Subcutaneous abdominal adipose tissue (tissue), 5 donors: ENCODE data around the gene NDUFA5.

ENCODE experiments used
- H3K27ac ChIP-seq: one replicate; pipeline ENCODE4 v1.7.0; 2013; ENCODE audit warnings: low read depth, mild to moderate bottlenecking, inconsistent platforms, low read length, moderate library complexity
- H3K27me3 ChIP-seq, 5 donors: one replicate each; pipeline ENCODE4 v1.7.0; 2013; ENCODE audit warnings: low read length in 5 of 5, inconsistent platforms in 1 of 5; ENCODE audit not compliant: control insufficient read depth in 5 of 5, insufficient read depth in 4 of 5
- H3K36me3 ChIP-seq, 5 donors: one replicate each; pipeline ENCODE4 v1.7.0; 2013; ENCODE audit warnings: low read length in 5 of 5; ENCODE audit not compliant: control insufficient read depth in 5 of 5, insufficient read depth in 5 of 5
- H3K4me1 ChIP-seq, 5 donors: one replicate each; pipeline ENCODE4 v1.7.0; 2013; ENCODE audit warnings: low read length in 5 of 5, mild to moderate bottlenecking in 3 of 5, moderate library complexity in 1 of 5; ENCODE audit not compliant: control insufficient read depth in 5 of 5, insufficient read depth in 5 of 5
- H3K4me3 ChIP-seq, 5 donors: one replicate each; pipeline ENCODE4 v1.7.0; 2013; ENCODE audit warnings: low read length in 5 of 5, low read depth in 1 of 5
- H3K9ac ChIP-seq, 5 donors: one replicate each; pipeline ENCODE4 v1.7.0; 2013; ENCODE audit warnings: low read length in 5 of 5, mild to moderate bottlenecking in 4 of 5, moderate library complexity in 3 of 5
- H3K9me3 ChIP-seq, 5 donors: one replicate each; pipeline ENCODE4 v1.7.0; 2013; ENCODE audit warnings: low read length in 5 of 5; ENCODE audit not compliant: control insufficient read depth in 5 of 5
- donor health status: healthy.
- donor health status: healthy.
- donor health status: healthy.
- donor health status: healthy.
- donor health status: healthy.

The NDUFA5 gene

GRCh38 chr7:123581162-123581459 lies 23.5 kb upstream of the NDUFA5 start:
- H3K4me1 ChIP-seq: no peaks in the 10 kb centered on the region
- H3K27me3 ChIP-seq: peaks cover 0 to 8% (median 0%) of the 10 kb centered on the region in 5 donors
- no peaks in the 10 kb centered on the region for H3K36me3 ChIP-seq
- H3K4me3 ChIP-seq: no peak overlapping the region
- no peaks in the 10 kb centered on the region for H3K9me3 ChIP-seq
- no peak overlapping the region for H3K27ac ChIP-seq
- H3K9ac ChIP-seq: no peak overlapping the region

- H3K4me3 ChIP-seq: no peak overlapping the region
- H3K27ac ChIP-seq: no peak overlapping the region
Observed at GRCh38 chr7:123580406-123581161, 23.0 kb upstream of the NDUFA5 start.

GRCh38 chr7:123579416-123579815 lies 21.8 kb upstream of the NDUFA5 start:
- no peaks in the 10 kb centered on the region for H3K9me3 ChIP-seq
- no peaks in the 10 kb centered on the region for H3K4me1 ChIP-seq
- no peak overlapping the region for H3K27ac ChIP-seq
- no peaks in the 10 kb centered on the region for H3K36me3 ChIP-seq
- H3K27me3 ChIP-seq: peaks cover 0 to 8% (median 0%) of the 10 kb centered on the region in 5 donors
- no peak overlapping the region for H3K4me3 ChIP-seq
- no peak overlapping the region for H3K9ac ChIP-seq

More at GRCh38 chr7:123580406-123581161, 23.0 kb upstream of the NDUFA5 start:
- no peaks in the 10 kb centered on the region for H3K36me3 ChIP-seq
- H3K4me1 ChIP-seq: no peaks in the 10 kb centered on the region
- H3K27me3 ChIP-seq: peaks cover 0 to 8% (median 0%) of the 10 kb centered on the region in 5 donors
- H3K9ac ChIP-seq: no peak overlapping the region
- H3K9me3 ChIP-seq: no peaks in the 10 kb centered on the region

GRCh38 chr7:123573896-123574467 lies 16.4 kb upstream of the NDUFA5 start:
- Histone ChIP-seq H3K27me3 (no peaks in the 10 kb centered on the region), H3K9ac (no peak overlapping the region), H3K4me1 (peaks cover 0 to 5% (median 0%) of the 10 kb centered on the region in 5 donors), H3K9me3 (no peaks in the 10 kb centered on the region), H3K27ac (no peak overlapping the region), H3K4me3 (no peak overlapping the region), H3K36me3 (no peaks in the 10 kb centered on the region)

GRCh38 chr7:123573341-123573740 lies 15.7 kb upstream of the NDUFA5 start:
- Histone ChIP-seq H3K27ac (no peak overlapping the region), H3K4me3 (no peak overlapping the region), H3K4me1 (peaks cover 0 to 5% (median 0%) of the 10 kb centered on the region in 5 donors), H3K27me3 (no peaks in the 10 kb centered on the region), H3K9me3 (no peaks in the 10 kb centered on the region), H3K36me3 (no peaks in the 10 kb centered on the region), H3K9ac (no peak overlapping the region)

GRCh38 chr7:123571684-123572083 lies 14.1 kb upstream of the NDUFA5 start:
- Histone ChIP-seq H3K27ac (no peak overlapping the region), H3K4me3 (no peak overlapping the region), H3K4me1 (peaks cover 0 to 5% (median 0%) of the 10 kb centered on the region in 5 donors), H3K27me3 (no peaks in the 10 kb centered on the region), H3K9me3 (no peaks in the 10 kb centered on the region), H3K9ac (no peak overlapping the region), H3K36me3 (no peaks in the 10 kb centered on the region)

- Histone ChIP-seq H3K4me1 (peaks cover 0 to 5% (median 0%) of the 10 kb centered on the region in 5 donors), H3K9ac (no peak overlapping the region), H3K4me3 (no peak overlapping the region), H3K27me3 (no peaks in the 10 kb centered on the region), H3K27ac (no peak overlapping the region), H3K9me3 (no peaks in the 10 kb centered on the region), H3K36me3 (no peaks in the 10 kb centered on the region)
Observed at GRCh38 chr7:123571187-123571586, 13.6 kb upstream of the NDUFA5 start.

GRCh38 chr7:123570390-123571182 lies 13.0 kb upstream of the NDUFA5 start:
- no peak overlapping the region for H3K4me3 ChIP-seq
- H3K36me3 ChIP-seq: no peaks in the 10 kb centered on the region
- no peak overlapping the region for H3K27ac ChIP-seq
- no peak overlapping the region for H3K9ac ChIP-seq
- no peaks in the 10 kb centered on the region for H3K9me3 ChIP-seq
- peaks cover 0 to 5% (median 0%) of the 10 kb centered on the region in 5 donors for H3K4me1 ChIP-seq
- H3K27me3 ChIP-seq: no peaks in the 10 kb centered on the region

GRCh38 chr7:123569352-123570010 lies 11.9 kb upstream of the NDUFA5 start:
- H3K9ac ChIP-seq: no peak overlapping the region
- no peak overlapping the region for H3K27ac ChIP-seq
- peaks cover 0 to 5% (median 0%) of the 10 kb centered on the region in 5 donors for H3K4me1 ChIP-seq
- H3K27me3 ChIP-seq: no peaks in the 10 kb centered on the region
- H3K36me3 ChIP-seq: no peaks in the 10 kb centered on the region
- no peaks in the 10 kb centered on the region for H3K9me3 ChIP-seq
- no peak overlapping the region for H3K4me3 ChIP-seq
